Liver (tissue), 9 donors: Measurements from ENCODE around the gene TTC12. TPM values are rescaled to one million over a fixed set of nuclear protein-coding genes. Genes with fewer than 3 reads are reported as not detected.

Experiments used
- DNase-seq: peaks from one replicate; pipeline ENCODE4 v3.0.0-alpha.2; 2017; ENCODE audit warnings: low spot score
- H3K27ac ChIP-seq, 2 donors: one replicate each; pipeline ENCODE4 v1.7.0; 2013; ENCODE audit warnings: inconsistent platforms in 2 of 2, low read length in 2 of 2, control low read depth in 1 of 2, low read depth in 1 of 2, mild to moderate bottlenecking in 1 of 2
- H3K27me3 ChIP-seq, 4 donors: one replicate each; pipeline versions ENCODE4 v1.6.1 to v1.7.0; 2013; ENCODE audit warnings: low read length in 3 of 4, inconsistent platforms in 1 of 4, mild to moderate bottlenecking in 1 of 4, moderate library complexity in 1 of 4; ENCODE audit not compliant: control insufficient read depth in 4 of 4, insufficient read depth in 4 of 4
- H3K36me3 ChIP-seq, 4 donors: one replicate each; pipeline versions ENCODE4 v1.6.1 to v1.7.0; 2013; ENCODE audit warnings: low read length in 3 of 4, mild to moderate bottlenecking in 3 of 4, low read depth in 1 of 4, moderate library complexity in 1 of 4; ENCODE audit not compliant: control insufficient read depth in 4 of 4, insufficient read depth in 3 of 4
- H3K4me1 ChIP-seq, 4 donors: one replicate each; pipeline versions ENCODE4 v1.6.1 to v1.7.0; 2013; ENCODE audit warnings: low read length in 3 of 4, mild to moderate bottlenecking in 3 of 4, moderate library complexity in 1 of 4; ENCODE audit not compliant: control insufficient read depth in 4 of 4, insufficient read depth in 4 of 4
- H3K4me3 ChIP-seq, 3 donors: one replicate each; pipeline versions ENCODE4 v1.6.1 to v1.7.0; 2013; ENCODE audit warnings: low read length in 3 of 3, control low read depth in 1 of 3, low read depth in 1 of 3, mild to moderate bottlenecking in 1 of 3
- H3K9ac ChIP-seq, 2 donors: one replicate each; pipeline ENCODE4 v1.7.0; 2013; ENCODE audit warnings: low read length in 2 of 2, mild to moderate bottlenecking in 2 of 2, moderate library complexity in 2 of 2, control low read depth in 1 of 2, low read depth in 1 of 2
- H3K9me3 ChIP-seq, 4 donors: one replicate each; pipeline versions ENCODE4 v1.6.1 to v1.7.0; 2013; ENCODE audit warnings: low read length in 3 of 4; ENCODE audit not compliant: control insufficient read depth in 4 of 4
- EGR1 ChIP-seq, 2 donors: IDR thresholded peaks; 2 replicates each; pipeline ENCODE4 v1.6.1; 2016 to 2018; ENCODE audit warnings: antibody characterized with exemption in 2 of 2, low read depth in 2 of 2
- FOXA1 ChIP-seq: IDR thresholded peaks from 2 replicates; pipeline ENCODE4 v1.6.1; 2016; ENCODE audit warnings: antibody characterized with exemption
- FOXA2 ChIP-seq: IDR thresholded peaks from 2 replicates; pipeline ENCODE4 v1.6.1; 2016; ENCODE audit warnings: antibody characterized with exemption
- GABPA ChIP-seq, 2 donors: IDR thresholded peaks in 1 of 2; conservative IDR thresholded peaks in 1 of 2; 2 replicates each; pipeline ENCODE4 v1.6.1; 2016; ENCODE audit warnings: antibody characterized with exemption in 2 of 2, mild to moderate bottlenecking in 1 of 2, moderate library complexity in 1 of 2
- HNF4A ChIP-seq, 2 donors: conservative IDR thresholded peaks; 2 replicates each; pipeline ENCODE4 v1.6.1; 2016; ENCODE audit warnings: antibody characterized with exemption in 2 of 2, mild to moderate bottlenecking in 2 of 2
- HNF4G ChIP-seq: IDR thresholded peaks from 2 replicates; pipeline ENCODE4 v1.6.1; 2016; ENCODE audit warnings: antibody characterized with exemption
- JUND ChIP-seq, 2 donors: IDR thresholded peaks; 2 replicates each; pipeline ENCODE4 v1.6.1; 2016; ENCODE audit warnings: antibody characterized with exemption in 2 of 2
- NR2F2 ChIP-seq: IDR thresholded peaks from 2 replicates; pipeline ENCODE4 v1.6.1; 2016; ENCODE audit warnings: antibody characterized with exemption
- RAD21 ChIP-seq, 2 donors: IDR thresholded peaks; 2 replicates each; pipeline ENCODE4 v1.6.1; 2016; ENCODE audit warnings: antibody characterized with exemption in 2 of 2, mild to moderate bottlenecking in 2 of 2
- RXRA ChIP-seq, 2 donors: IDR thresholded peaks; 2 replicates each; pipeline ENCODE4 v1.6.1; 2017 to 2018; ENCODE audit warnings: antibody characterized with exemption in 2 of 2, mild to moderate bottlenecking in 1 of 2
- SP1 ChIP-seq: IDR thresholded peaks from 2 replicates; pipeline ENCODE4 v1.6.1; 2018; ENCODE audit warnings: antibody characterized with exemption, mild to moderate bottlenecking
- TAF1 ChIP-seq: conservative IDR thresholded peaks from 2 replicates; pipeline ENCODE4 v1.6.1; 2016; ENCODE audit warnings: antibody characterized with exemption, mild to moderate bottlenecking
- YY1 ChIP-seq: IDR thresholded peaks from 2 replicates; pipeline ENCODE4 v1.6.1; 2016; ENCODE audit warnings: antibody characterized with exemption, mild to moderate bottlenecking
- whole genome bisulfite sequencing: extraction: QIAGEN DNeasy Blood & Tissue Kit; methylation state at CpG from one replicate; pipeline ENCODE4 v1.1.7; 2013; 5-methylcytosine and 5-hydroxymethylcytosine counted together
- polyA plus RNA-seq, 2 donors: library from polyadenylated mRNA; stranded (reverse) in 1 of 2; unstranded in 1 of 2; fragments of 200-250 nt in 1 of 2; fragments of >200 nt in 1 of 2; fragmentation: Nextera tagmentation in 1 of 2; extraction: Ambion mirVana in 1 of 2; gene quantifications; one replicate each; pipeline versions ENCODE4 v1.2.1 to v1.2.3, GENCODE V29; 2013 to 2015
- total RNA-seq, 2 donors: library from RNA; depleted of rRNA; stranded (reverse); fragments of >200 nt; gene quantifications; one replicate each; pipeline ENCODE4 v1.2.3, GENCODE V29; 2014
- TF ChIP-seq, protein P1 (sequence below): fragments of 150-350 bp; IDR thresholded peaks from 2 replicates; pipeline ENCODE4 v1.5.1; 2017; ENCODE audit warnings: improper control_type of control experiment, low read depth, low read length; ENCODE audit not compliant: missing input control
- TF ChIP-seq, protein P2 (sequence below): IDR thresholded peaks from 2 replicates; pipeline ENCODE4 v1.6.1; 2016; ENCODE audit warnings: antibody characterized with exemption, mild to moderate bottlenecking
- TF ChIP-seq, protein P3 (sequence below): IDR thresholded peaks from 2 replicates; pipeline ENCODE4 v1.6.1; 2016; ENCODE audit warnings: antibody characterized with exemption
- TF ChIP-seq, protein P4 (sequence below): IDR thresholded peaks from 2 replicates; pipeline ENCODE4 v1.6.1; 2016; ENCODE audit warnings: antibody characterized with exemption
- TF ChIP-seq, protein P5 (sequence below): IDR thresholded peaks from 2 replicates; pipeline ENCODE4 v1.6.1; 2016; ENCODE audit warnings: antibody characterized with exemption
- donor health status: healthy.
- donor health status: healthy.
- donor health status: healthy.
- donor health status: healthy.
- donor health status: healthy.

The TTC12 gene
- total and polyA plus RNA-seq, 4 donors = 2.8 to 9.0 (median 4.3) TPM

GRCh38 chr11:113409526-113409925 is 95.1 kb downstream of the TTC12 start:
- H3K9ac ChIP-seq = no peak overlapping the region
- no peaks in the 10 kb centered on the region for H3K4me1 ChIP-seq
- no peaks in the 10 kb centered on the region for H3K36me3 ChIP-seq
- no peaks in the 10 kb centered on the region for H3K9me3 ChIP-seq
- TF ChIP-seq NR2F2 = no peak
- TF ChIP-seq TAF1 = no peak
- no peak for TF ChIP-seq RXRA (IDR thresholded peaks at IDR 0.05)
- TF ChIP-seq EGR1 (IDR thresholded peaks at IDR 0.05; ENCODE audit: low read depth in 2 of 2) = no peak
- no peak for TF ChIP-seq YY1
- TF ChIP-seq, protein P1, sequence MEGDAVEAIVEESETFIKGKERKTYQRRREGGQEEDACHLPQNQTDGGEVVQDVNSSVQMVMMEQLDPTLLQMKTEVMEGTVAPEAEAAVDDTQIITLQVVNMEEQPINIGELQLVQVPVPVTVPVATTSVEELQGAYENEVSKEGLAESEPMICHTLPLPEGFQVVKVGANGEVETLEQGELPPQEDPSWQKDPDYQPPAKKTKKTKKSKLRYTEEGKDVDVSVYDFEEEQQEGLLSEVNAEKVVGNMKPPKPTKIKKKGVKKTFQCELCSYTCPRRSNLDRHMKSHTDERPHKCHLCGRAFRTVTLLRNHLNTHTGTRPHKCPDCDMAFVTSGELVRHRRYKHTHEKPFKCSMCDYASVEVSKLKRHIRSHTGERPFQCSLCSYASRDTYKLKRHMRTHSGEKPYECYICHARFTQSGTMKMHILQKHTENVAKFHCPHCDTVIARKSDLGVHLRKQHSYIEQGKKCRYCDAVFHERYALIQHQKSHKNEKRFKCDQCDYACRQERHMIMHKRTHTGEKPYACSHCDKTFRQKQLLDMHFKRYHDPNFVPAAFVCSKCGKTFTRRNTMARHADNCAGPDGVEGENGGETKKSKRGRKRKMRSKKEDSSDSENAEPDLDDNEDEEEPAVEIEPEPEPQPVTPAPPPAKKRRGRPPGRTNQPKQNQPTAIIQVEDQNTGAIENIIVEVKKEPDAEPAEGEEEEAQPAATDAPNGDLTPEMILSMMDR = no peak
- no peak for TF ChIP-seq HNF4G
- no peak for TF ChIP-seq HNF4A (conservative IDR thresholded peaks at IDR 0.05)
- no peak for TF ChIP-seq SP1
- TF ChIP-seq, protein P2, sequence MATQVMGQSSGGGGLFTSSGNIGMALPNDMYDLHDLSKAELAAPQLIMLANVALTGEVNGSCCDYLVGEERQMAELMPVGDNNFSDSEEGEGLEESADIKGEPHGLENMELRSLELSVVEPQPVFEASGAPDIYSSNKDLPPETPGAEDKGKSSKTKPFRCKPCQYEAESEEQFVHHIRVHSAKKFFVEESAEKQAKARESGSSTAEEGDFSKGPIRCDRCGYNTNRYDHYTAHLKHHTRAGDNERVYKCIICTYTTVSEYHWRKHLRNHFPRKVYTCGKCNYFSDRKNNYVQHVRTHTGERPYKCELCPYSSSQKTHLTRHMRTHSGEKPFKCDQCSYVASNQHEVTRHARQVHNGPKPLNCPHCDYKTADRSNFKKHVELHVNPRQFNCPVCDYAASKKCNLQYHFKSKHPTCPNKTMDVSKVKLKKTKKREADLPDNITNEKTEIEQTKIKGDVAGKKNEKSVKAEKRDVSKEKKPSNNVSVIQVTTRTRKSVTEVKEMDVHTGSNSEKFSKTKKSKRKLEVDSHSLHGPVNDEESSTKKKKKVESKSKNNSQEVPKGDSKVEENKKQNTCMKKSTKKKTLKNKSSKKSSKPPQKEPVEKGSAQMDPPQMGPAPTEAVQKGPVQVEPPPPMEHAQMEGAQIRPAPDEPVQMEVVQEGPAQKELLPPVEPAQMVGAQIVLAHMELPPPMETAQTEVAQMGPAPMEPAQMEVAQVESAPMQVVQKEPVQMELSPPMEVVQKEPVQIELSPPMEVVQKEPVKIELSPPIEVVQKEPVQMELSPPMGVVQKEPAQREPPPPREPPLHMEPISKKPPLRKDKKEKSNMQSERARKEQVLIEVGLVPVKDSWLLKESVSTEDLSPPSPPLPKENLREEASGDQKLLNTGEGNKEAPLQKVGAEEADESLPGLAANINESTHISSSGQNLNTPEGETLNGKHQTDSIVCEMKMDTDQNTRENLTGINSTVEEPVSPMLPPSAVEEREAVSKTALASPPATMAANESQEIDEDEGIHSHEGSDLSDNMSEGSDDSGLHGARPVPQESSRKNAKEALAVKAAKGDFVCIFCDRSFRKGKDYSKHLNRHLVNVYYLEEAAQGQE = no peak
- TF ChIP-seq, protein P3, sequence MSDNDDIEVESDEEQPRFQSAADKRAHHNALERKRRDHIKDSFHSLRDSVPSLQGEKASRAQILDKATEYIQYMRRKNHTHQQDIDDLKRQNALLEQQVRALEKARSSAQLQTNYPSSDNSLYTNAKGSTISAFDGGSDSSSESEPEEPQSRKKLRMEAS = no peak
- WGBS = 82% methylated on average over 3 of the region's 3 CpGs
- H3K4me3 ChIP-seq = no peak overlapping the region
- no peak overlapping the region for H3K27ac ChIP-seq
- H3K27me3 ChIP-seq = peaks cover 0 to 2% (median 0%) of the 10 kb centered on the region in 4 donors
- no peak for DNase-seq

GRCh38 chr11:113410414-113411135 is 96.2 kb downstream of the TTC12 start:
- H3K27ac ChIP-seq = no peak overlapping the region
- no peak overlapping the region for H3K9ac ChIP-seq
- no peak for TF ChIP-seq EGR1 (IDR thresholded peaks at IDR 0.05; ENCODE audit: low read depth in 2 of 2)
- no peak for TF ChIP-seq RAD21 (IDR thresholded peaks at IDR 0.05)
- WGBS = 90% methylated on average over 21 of the region's 21 CpGs
- H3K9me3 ChIP-seq = no peaks in the 10 kb centered on the region
- DNase-seq = no peak
- H3K4me3 ChIP-seq = no peak overlapping the region
- no peaks in the 10 kb centered on the region for H3K4me1 ChIP-seq
- H3K27me3 ChIP-seq = no peaks in the 10 kb centered on the region
- H3K36me3 ChIP-seq = no peaks in the 10 kb centered on the region

DNA sequence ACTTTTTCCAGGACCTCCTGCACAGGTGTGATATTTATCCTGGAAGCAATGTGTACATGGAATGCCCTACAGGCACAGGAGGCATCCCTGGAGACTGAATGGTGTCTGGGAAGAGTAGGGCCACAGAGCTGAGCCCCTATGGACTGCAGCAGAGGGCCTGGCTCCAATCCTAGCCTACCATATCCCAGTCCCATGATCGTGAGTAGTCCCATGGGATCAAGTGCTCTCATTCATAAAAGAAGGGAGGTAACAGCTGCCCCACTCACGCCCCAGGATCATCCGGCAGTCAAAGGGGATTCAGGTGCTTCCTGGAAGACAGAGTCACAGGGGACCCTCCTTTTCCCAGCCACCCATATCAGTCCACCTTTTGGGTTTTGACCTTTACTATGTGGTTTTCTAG is 97.2 kb downstream of the TTC12 start:
- no peak for DNase-seq
- no peak overlapping the region for H3K9ac ChIP-seq
- no peaks in the 10 kb centered on the region for H3K4me1 ChIP-seq
- TF ChIP-seq, protein P4, sequence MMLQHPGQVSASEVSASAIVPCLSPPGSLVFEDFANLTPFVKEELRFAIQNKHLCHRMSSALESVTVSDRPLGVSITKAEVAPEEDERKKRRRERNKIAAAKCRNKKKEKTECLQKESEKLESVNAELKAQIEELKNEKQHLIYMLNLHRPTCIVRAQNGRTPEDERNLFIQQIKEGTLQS = no peak
- TF ChIP-seq GABPA (IDR thresholded peaks at IDR 0.05 in 1 of 2, conservative IDR thresholded peaks at IDR 0.05 in 1 of 2) (no peak), RXRA (IDR thresholded peaks at IDR 0.05) (no peak), EGR1 (IDR thresholded peaks at IDR 0.05; ENCODE audit: low read depth in 2 of 2) (no peak), SP1 (no peak), JUND (IDR thresholded peaks at IDR 0.05) (no peak), FOXA2 (no peak), FOXA1 (no peak)
- TF ChIP-seq, protein P5, sequence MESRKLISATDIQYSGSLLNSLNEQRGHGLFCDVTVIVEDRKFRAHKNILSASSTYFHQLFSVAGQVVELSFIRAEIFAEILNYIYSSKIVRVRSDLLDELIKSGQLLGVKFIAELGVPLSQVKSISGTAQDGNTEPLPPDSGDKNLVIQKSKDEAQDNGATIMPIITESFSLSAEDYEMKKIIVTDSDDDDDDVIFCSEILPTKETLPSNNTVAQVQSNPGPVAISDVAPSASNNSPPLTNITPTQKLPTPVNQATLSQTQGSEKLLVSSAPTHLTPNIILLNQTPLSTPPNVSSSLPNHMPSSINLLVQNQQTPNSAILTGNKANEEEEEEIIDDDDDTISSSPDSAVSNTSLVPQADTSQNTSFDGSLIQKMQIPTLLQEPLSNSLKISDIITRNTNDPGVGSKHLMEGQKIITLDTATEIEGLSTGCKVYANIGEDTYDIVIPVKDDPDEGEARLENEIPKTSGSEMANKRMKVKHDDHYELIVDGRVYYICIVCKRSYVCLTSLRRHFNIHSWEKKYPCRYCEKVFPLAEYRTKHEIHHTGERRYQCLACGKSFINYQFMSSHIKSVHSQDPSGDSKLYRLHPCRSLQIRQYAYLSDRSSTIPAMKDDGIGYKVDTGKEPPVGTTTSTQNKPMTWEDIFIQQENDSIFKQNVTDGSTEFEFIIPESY = no peak
- TF ChIP-seq, protein P1 = no peak

More for the DNA sequence above, 97.2 kb downstream of the TTC12 start:
- Histone ChIP-seq H3K27me3 (no peaks in the 10 kb centered on the region), H3K4me3 (no peak overlapping the region), H3K9me3 (no peaks in the 10 kb centered on the region), H3K36me3 (no peaks in the 10 kb centered on the region), H3K27ac (no peak overlapping the region)
- 79% methylated on average over 3 of the region's 3 CpGs for WGBS
